Ramos (cell line): ENCODE data around the gene MYD88.

ENCODE experiments used
- in situ Hi-C: fragments of 300-500 bp; cut with MboI; formaldehyde crosslinking; loops from one replicate; pipeline ENCODE4 v1.14.3; 2022; ENCODE audit warnings: low sequenced_read_pairs; ENCODE audit not compliant: unreplicated experiment

MYD88 gene

DNA sequence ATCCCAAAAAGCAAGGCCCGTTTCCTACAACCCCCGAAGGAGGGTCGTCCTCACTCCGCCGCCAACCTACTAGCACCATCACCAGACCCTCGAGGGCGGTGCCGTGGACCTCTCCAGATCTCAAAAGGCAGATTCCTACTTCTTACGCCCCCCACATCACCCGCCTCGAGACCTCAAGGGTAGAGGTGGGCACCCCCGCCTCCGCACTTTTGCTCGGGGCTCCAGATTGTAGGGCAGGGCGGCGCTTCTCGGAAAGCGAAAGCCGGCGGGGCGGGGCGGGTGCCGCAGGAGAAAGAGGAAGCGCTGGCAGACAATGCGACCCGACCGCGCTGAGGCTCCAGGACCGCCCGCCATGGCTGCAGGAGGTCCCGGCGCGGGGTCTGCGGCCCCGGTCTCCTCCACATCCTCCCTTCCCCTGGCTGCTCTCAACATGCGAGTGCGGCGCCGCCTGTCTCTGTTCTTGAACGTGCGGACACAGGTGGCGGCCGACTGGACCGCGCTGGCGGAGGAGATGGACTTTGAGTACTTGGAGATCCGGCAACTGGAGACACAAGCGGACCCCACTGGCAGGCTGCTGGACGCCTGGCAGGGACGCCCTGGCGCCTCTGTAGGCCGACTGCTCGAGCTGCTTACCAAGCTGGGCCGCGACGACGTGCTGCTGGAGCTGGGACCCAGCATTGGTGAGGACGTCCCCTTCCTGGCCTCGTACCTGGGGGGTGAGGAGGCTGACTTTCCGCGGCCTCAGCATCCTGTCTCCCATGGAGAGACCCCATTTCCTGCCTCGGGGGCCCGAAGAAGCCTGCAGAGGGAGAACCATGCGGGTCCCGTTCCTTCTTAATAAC, at the start of gene MYD88:
Gene MYD88 (plus strand): TSS at position 313 of the 842 bp plus-strand sequence. CDS start 40 bp downstream, at position 353.
- in situ Hi-C loops, result no loop called here

DNA sequence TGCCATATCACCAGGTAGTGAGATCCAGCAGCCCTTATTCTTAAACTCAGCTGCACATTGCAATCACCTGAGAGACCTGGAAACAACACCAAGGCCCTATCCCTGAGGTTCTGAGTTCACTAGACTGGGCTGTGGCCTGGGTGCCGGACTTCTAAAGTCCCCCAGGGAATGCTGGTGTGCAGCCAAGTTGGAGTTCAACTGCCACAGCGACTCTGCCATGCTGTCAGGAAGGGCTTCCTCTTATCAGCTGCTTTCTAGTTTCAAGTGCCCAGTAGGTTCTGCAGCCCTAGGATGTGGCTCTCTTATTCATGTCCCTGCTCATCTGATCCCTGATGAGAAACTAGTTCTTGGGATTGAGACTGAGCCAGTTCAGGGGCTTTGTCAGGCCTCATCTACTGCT, 49.3 kb upstream of the MYD88 start:
- in situ Hi-C loops, result no loop called here

DNA sequence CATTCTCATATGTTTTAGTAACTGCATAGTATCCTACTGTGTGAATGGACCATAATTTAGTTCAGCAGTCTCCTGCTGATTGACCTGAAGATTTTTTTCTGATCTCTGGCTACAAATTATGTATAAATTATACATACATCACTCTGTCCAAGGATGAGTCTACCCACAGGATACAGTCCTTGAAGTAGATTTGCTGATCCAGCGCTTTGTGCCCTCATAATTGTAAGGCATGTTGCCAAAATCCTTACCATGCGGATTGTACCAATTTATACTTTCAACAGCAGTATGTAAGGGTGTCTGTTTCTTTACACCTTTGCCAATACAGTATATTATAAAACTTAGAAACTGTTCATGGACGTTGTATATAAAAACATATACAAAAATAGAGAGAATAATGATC, 48.0 kb upstream of the MYD88 start:
- in situ Hi-C loops, result no loop called here

DNA sequence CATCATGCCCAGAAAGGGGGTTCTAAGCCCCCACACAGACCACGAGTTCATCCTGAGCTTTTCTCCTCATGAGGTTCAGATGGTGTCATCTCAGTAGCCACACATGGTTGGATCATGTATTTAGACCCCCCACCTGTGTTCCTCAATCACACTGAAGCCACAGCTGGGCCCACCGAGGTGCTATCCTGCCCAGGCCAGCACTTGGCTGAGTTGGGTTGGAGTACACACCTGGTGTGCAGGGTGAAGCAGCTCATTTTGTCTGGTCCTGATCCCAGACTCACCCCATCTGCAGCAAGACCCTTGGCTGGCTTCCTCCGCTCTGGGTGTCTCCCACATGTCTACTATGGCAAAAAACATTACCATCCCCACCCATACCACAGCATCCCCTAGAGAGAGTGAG, 43.5 kb upstream of the MYD88 start:
- in situ Hi-C loops, result no loop called here

DNA sequence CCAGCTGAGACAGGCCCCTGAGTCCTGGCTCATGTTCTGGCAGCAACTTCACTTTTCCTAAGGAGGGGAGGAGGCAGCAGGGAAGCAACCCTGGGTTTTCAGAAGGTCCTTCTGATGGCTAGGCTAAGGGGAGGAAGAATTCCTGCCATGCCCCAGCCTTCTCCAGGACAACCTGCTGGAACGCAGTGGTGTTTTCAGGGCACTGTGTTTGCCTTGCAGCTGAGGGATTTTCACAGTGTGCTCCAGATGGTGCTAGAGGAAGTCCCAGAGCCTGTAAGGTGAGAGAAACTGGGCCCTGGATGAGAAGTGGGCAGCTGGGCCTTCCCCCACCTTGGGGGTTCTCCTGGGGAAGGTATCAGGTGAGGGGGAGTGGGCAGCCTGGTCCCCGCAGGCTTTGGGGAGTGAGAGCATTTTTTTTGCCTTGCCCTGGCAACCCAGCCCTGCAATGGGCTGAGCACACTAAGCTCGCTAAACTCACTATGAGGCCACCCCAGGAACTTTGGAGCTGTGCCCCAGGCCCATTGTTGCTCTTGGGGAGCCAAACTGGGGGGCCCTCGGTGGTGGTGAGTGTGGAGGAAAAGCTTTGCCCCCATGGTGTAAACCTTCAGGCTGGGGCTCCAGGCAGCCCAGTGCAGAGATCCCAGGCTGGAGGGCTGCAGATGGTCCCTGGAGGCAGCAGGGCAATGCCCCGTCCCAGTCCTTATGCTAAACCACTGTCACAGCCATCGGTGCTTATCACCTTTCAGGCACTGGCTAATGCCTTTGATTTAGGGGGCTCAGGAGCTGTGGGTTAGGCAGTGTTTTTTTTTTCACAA, 42.6 kb upstream of the MYD88 start:
- in situ Hi-C loops, result no loop called here

DNA sequence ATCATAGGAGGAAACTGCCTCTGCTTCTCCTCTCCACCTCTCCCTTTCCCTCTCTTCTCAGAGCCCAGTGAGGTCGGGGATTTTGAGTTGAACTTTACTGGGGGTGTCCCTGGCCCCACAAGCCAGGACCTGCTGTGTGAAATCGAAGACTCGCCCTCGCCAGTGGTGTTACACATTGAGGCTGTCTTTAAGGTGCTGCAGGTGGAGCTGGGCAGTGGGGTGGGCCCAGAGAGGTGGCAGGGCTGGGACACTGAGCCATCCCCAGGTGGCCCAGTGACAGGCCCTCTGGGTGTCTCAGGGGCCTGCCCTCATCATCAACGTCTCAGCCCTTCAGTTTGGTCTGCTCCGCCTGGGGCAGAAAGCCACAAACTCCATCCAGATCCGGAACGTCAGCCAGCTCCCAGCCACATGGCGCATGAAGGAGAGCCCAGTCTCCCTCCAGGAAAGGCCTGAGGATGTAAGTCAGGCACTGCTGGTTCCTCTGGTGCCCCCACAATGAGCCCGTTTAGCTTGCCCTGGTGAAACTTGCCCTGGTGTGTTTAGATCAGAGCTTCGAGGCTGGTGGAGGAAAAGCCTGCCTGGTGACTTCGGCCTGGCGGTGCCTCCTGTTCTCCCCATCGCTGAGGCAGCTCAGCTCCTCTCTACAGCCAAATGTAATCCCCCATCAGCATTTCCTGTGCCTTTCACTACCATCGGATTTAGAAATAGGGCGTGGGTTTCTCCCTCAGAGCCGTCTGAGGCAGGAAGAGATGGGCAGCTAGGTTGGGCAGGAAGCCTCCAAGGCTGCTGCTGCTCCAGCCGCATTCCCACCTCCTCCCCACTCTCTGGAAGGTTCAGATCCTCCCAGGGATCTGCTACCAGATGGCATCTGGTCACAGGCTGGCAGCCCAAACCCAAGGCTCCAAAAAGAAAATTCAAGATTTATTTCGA, 40.8 kb upstream of the MYD88 start:
- in situ Hi-C loops, result no loop called here

DNA sequence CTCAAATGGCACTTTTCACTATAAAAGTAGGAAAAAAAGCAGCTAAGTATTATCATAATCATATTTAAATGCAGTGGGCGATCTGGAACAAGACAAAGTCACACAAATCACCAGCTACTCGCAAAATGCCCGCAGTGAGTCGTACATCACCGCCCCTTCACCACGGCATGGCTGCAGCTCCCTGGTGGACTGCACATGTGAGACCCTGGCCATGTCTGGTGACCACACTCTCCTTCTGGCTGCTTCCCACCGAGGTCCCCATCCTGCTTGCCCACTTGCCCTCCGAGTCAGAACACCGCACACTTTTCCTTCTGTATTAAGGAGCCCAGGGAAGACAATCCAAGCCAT, 40.1 kb upstream of the MYD88 start:
- in situ Hi-C loops, result no loop called here

DNA sequence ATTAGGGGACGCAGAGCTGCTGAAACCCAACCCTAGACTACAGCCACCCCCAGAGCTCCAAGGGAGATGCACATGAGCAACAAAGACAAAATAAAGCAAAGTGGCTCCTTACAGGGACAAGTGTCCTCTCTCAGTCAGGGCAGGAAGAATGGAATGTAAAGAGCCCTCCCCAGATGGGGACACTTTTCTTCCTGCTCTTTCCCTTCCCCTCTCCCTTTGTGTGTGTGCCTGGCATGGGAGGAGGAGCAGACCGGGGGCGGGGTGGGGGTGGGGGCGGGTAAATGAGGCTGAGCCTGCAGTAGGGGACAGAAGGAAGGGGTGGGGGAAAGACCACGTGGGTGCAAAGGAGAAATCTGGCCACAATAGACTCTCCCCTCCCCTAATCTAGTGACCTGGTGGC, 38.9 kb upstream of the MYD88 start:
- in situ Hi-C loops, result no loop called here

DNA sequence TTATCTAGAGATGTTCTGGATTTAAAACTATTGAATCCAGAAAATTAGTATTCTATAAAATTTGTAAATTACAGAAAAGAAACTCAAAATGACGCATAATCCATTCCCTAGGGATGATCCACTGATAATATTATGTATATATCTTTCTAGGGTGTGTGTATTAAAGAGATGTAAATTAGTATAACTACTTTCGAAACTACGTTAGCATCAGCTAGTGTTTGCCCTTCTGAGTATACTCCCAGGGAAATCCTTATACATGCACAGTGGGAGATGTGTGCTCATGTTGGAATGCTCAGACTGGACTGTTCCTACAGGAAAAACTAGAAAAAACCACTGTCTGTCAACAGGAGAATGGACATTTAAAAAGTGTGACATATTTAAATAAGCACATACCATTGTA, 38.0 kb upstream of the MYD88 start:
- in situ Hi-C loops, result no loop called here

DNA sequence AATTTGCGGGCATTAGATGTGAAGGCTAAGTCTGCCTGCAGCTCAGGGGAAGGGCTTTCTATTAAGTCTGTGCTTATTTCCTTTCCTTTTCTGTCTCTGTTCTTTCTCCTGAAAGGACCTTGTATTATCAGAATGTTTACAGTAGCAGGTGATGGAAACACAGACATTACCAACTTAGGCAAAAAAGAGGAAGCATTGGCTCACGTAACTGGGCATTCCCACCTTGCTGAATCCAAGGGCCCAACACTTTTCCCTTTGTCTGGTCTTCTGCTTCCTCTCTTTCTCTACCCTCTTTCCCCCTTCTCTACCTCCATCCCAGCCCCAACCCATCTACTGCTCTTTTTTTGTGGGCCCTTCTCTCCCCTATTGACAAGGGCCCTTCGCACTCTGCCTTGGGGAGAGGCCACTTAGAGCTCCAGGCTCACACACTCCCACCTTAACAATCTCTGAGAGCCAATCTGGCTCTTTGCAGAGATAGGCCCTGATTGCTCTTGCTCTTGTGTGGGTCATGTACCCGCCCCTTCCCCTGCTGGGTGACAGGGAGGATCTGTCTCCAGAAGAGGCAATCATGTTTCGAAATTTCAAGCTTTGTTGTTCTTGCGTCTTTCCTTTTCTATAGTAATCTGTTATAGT, 36.5 kb upstream of the MYD88 start:
- in situ Hi-C loops, result no loop called here

DNA sequence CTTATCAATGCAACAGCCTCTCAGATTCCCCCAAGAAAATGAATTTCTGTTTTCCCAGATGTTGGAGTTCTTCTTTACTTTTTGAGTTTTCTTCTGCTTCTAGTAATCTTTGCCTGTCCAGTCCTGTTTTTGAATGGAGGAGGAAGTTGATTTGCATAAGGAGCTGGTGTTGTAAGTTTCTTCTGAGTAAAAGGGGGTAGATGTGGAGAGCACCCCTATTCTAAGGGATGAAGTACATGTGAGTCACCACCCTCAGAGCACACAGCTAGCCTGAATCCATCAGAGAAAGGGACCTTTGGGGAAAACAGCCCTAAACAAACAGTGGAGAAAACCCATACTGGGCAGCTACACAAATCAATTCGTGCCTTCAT, 36.0 kb upstream of the MYD88 start:
- in situ Hi-C loops, result no loop called here

DNA sequence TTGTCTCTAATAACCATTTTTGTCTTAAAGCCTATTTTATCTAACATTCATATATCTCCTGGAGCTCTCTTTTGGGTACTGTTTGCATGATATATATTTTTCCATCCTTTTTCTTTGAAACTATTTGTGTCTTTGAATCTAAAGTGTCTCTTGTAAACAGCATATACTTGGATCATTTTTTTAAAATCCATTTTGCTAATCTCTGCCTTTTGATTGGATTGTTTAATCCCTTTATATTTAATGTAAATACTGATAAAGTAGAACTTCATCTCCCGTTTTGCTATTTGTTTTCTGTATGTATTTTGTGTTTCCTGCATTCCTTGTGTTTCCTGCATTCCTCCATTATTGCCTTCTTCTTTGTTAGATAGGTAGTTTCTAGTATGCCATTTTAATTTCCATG, 32.9 kb upstream of the MYD88 start:
- in situ Hi-C loops, result no loop called here

DNA sequence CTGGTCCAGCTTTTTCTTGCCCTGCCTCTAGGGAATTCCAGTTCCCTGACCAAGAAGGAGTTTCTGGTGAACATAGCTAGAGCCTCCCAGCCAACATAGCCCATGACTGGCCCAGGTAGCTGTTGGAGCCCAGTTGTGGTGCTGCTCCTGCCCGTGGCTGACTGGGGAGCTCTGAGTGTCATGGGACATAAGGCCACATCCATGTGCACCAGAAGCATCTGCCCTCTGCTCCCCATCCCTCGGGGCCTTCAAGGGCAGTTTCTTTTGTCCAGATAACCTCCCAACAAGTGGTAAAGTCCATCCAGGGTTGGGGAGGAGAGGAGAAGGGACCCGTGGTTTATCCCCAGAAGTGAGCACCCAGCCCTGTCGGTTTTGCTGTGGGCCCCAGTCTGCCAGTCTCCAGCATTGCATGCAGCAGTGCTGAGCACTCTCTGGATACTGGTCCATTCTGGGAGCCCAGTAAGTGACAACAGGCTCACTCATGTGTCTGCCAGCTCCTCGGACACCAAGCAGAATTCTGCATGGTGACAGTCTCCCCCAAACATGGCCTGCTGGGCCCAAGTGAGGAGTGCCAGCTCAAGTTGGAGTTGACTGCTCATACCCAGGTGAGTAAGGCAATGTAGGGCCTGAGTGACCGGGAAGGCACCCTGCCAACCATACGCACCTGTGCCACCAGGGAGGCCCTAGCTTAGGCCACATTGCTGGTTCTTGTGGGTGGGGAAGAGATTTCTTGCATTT, 30.4 kb upstream of the MYD88 start:
- in situ Hi-C loops, result no loop called here

DNA sequence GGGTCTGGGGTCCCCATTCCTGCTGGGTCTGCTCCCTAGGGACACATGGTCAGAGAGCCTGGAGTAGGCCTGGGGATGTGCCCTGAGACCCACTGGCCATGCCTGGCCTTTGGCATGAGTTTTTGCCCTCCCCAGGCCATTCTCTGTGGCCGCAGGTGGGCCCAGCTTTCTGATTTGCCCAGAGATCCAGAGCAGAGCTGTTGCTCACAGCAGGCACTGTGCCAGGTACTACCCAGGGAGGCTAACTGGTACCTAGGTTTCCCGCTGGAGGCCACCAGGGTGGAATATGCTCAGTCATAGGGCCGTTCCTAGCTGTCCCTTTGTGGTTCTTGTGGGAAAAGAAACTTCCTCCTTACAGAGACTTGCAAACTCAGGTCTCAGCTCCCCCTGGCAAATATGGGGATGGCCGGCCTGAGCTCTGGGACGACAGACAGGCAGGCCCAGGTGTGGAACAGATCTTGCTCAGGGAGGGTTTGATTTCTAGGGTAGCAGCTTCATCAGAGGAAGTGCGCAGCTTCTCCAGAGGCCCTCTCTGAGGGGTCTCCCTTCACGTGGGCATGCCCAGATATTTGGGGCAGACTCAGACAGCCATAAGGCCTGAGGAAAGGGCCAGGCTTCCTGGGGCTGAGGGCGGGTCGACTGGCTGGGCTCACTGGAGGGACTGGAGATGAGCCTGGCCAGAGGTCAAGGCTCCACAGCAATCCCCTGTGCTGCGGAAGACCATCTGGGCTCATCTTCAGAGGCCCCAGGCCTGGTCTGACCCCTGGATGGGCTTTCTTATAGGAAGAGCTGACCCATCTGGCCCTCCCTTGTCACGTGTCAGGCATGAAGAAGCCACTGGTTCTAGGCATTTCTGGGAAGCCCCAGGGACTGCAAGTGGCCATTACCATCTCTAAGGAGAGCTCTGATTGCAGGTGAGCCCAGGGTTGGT, 29.5 kb upstream of the MYD88 start:
- in situ Hi-C loops, result no loop called here

DNA sequence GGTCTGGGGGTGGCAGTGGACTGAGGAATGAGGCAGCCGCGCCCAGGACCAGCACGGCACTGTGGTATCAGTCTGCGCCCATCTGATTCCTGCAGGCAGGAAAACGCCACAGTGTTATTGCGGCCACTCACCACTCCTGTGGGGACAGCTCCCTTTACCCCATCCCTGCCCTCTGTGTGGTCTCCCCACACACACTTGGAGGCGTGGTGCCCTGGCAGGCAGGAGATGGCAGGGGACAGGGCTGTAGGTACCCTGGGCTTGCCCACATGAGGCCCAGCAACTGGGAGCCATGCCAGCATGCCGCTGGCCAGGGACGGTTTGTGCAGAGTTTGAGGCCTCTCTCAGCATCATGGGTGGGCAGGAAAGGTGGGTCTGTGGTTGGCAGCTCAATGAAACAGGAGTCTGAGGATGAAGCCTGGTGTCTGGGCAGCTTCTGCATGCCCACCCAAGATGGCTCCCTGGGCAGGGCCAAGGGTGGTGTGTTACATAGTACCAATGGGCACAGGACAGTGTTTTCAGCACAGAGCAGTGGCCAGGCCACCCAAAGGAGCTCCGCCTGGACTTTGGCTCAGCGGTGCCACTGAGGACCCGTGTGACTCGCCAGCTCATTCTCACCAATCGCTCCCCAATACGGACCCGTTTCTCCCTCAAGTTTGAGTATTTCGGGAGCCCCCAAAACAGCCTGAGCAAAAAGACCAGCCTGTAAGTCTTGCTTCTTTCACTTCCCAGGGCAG, 28.7 kb upstream of the MYD88 start:
- in situ Hi-C loops, result no loop called here

DNA sequence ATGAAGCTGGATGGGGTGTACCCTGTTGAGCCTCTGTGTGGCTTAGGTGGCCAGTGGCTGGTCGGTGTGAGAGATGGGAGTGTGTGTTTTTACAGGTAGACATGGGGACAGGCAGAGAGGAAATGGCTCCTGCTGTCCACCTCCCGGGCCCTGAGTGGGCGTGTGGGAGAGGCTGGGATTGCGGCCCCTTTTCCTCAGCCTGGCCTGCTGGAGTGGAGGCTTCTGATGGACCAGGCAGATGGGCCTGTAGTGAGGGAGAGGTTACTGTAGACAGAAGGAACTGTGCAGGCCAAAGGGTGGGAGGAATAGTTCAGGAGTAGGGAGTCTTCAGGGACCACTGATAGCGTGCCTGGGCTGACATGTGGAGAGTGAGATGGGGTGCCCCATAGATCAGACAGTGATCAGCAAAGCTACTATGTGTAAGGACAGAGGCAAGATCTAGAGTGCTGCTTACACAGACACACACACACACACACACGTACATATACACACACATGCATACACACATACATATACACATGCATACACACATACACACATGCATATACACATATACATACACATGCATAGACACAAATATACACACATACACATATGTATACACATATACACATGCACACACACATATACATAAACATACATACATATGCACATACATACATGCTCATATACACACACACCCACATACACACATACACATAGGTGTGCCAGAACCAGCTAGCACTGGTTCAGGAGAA, 28.0 kb upstream of the MYD88 start:
- in situ Hi-C loops, result no loop called here

DNA sequence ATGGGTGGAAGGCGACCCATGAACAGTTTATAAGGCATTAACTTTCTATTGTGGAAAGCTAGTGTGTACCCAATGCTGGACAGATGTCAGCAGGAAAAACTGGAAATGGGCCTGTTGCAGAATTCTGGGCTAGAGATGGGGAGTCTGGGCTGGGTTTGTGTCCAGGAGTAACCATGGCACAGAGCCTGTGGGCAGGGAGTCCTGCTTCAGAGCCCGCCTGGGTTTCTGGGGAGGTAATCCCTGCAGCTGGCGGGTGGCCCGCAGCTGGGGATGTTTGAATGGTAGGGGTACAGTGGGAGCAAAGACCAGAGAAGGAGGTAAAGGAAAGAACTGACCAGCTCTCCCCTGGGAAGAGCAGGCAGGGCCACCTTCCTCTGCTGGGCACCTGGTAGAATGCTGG, 27.3 kb upstream of the MYD88 start:
- in situ Hi-C loops, result no loop called here
